PC-3 (cell line): ENCODE results near the gene BHLHE23. TPM values are rescaled to one million over a fixed set of nuclear protein-coding genes. Genes with fewer than 3 reads are reported as not detected.

Source experiments
- ATAC-seq: fragments of 200-7000 bp; cut with Tn5 transposase; 2 replicates; pipeline ENCODE4 v1.9.1; 2020; ENCODE audit warnings: mild to moderate bottlenecking, moderate library complexity
- BruUV-seq: library from RNA; stranded (reverse); fragments of 400-500 nt; replicated peaks from 2 replicates; lab custom pipeline; 2021; lab: Mats Ljungman, UMichigan
- CTCF ChIA-PET: fragments of 300-600 bp; sonication (Branson Sonifier 250); formaldehyde crosslinking; loops from one replicate; lab custom pipeline; 2022; ENCODE audit warnings: antibody characterized with exemption; lab: Charles Lee
- POLR2A ChIA-PET: fragments of 300-600 bp; sonication (Branson Sonifier 250); formaldehyde crosslinking; loops from one replicate; lab custom pipeline; 2022; ENCODE audit warnings: antibody characterized with exemption; ENCODE audit not compliant: unreplicated experiment; lab: Charles Lee
- DNase-seq: peaks from one replicate; pipeline ENCODE4 v3.0.0-alpha.2; 2015
- H2AFZ ChIP-seq: fragments of 300-600 bp; sonication (generic); 2 replicates; pipeline ENCODE4 v1.6.0; 2016; ENCODE audit warnings: antibody characterized with exemption, low read length
- H3F3A ChIP-seq: fragments of 300-600 bp; sonication (generic); one replicate; pipeline ENCODE4 v1.6.0; 2017; ENCODE audit warnings: antibody characterized with exemption, low read length, control low read depth, mild to moderate bottlenecking; ENCODE audit not compliant: unreplicated experiment
- H3K27ac ChIP-seq: fragments of 300-600 bp; sonication (generic); 2 replicates; pipeline ENCODE4 v1.5.1; 2016; ENCODE audit warnings: mild to moderate bottlenecking, low read length
- H3K27me3 ChIP-seq: fragments of 300-600 bp; sonication (generic); 2 replicates; pipeline ENCODE4 v1.6.1; 2016; ENCODE audit warnings: low read length, mixed read lengths
- H3K36me3 ChIP-seq: fragments of 300-600 bp; sonication (generic); 2 replicates; pipeline ENCODE4 v1.6.1; 2016; ENCODE audit warnings: low read depth, mixed run types, low read length, mixed read lengths
- H3K4me1 ChIP-seq: fragments of 300-600 bp; sonication (generic); 2 replicates; pipeline ENCODE4 v1.5.1; 2016; ENCODE audit warnings: low read length; ENCODE audit not compliant: insufficient read depth
- H3K4me2 ChIP-seq: fragments of 300-600 bp; sonication (generic); 2 replicates; pipeline ENCODE4 v1.6.0; 2016; ENCODE audit warnings: low read length
- H3K4me3 ChIP-seq: fragments of 300-600 bp; sonication (generic); 2 replicates; pipeline ENCODE4 v1.5.1; 2016; ENCODE audit warnings: mild to moderate bottlenecking, low read length, mixed read lengths
- H3K79me2 ChIP-seq: fragments of 300-600 bp; sonication (generic); 2 replicates; pipeline ENCODE4 v1.6.1; 2017; ENCODE audit warnings: low read length, mixed read lengths
- H3K9ac ChIP-seq: fragments of 300-600 bp; sonication (generic); 2 replicates; pipeline ENCODE4 v1.6.0; 2016; ENCODE audit warnings: mild to moderate bottlenecking, low read length
- H3K9me2 ChIP-seq: fragments of 300-600 bp; sonication (generic); replicated peaks from 2 replicates; pipeline ENCODE4 v1.6.1; 2016; ENCODE audit warnings: mixed run types, low read length, mixed read lengths
- H3K9me3 ChIP-seq: fragments of 300-600 bp; sonication (generic); 2 replicates; pipeline ENCODE4 v1.6.1; 2016; ENCODE audit warnings: low read length, mixed read lengths
- H4K20me1 ChIP-seq: fragments of 300-600 bp; sonication (generic); 2 replicates; pipeline ENCODE4 v1.6.1; 2016; ENCODE audit warnings: low read length, mixed read lengths
- EZH2 ChIP-seq: fragments of 300-600 bp; sonication (generic); IDR thresholded peaks from one replicate; pipeline ENCODE4 v1.6.1; 2017; ENCODE audit warnings: antibody characterized with exemption, mild to moderate bottlenecking, low read length; ENCODE audit not compliant: unreplicated experiment
- EZH2phosphoT487 ChIP-seq: fragments of 300-600 bp; sonication (generic); IDR thresholded peaks from 2 replicates; pipeline ENCODE4 v1.6.1; 2018; ENCODE audit warnings: mild to moderate bottlenecking, antibody characterized with exemption, low read length, borderline replicate concordance
- intact Hi-C: fragments of 100-400 bp; cut with micrococcal nuclease; formaldehyde crosslinking; loops from 2 replicates; pipeline ENCODE4 v1.9.0; 2023
- total RNA-seq: library from RNA; depleted of rRNA; stranded (reverse); fragments of >200 nt; gene quantifications from 2 replicates; pipeline ENCODE4 v1.2.3, GENCODE V29; 2014
- TF ChIP-seq, protein P1 (sequence below): fragments of 300-600 bp; sonication (generic); conservative IDR thresholded peaks from 2 replicates; pipeline ENCODE4 v1.5.1; 2017; ENCODE audit warnings: antibody characterized with exemption, low read depth, mild to moderate bottlenecking, low read length

The BHLHE23 gene
- total RNA-seq, 1 experiment from 2014 or later: not detected

DNA sequence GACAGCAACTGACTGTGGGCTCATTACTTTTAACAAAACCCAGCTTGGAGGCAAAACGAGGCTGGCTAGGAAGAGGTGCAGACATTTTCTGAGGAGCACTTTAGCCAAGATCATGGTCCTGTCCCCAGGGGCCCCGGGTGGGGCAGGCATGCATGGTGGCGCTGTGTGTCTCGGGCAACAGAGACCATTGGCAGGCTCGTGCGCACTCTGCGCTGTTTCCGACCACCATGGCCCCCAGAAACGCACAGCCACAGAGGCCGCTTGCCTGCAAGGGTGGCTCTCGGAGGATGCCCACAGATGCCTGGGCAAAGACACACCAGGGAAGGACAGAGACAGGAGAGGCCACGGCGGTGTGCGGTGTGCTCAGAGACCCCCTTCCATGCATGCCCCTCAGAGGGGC, 6.7 kb downstream of the BHLHE23 start:
- no peak for ATAC-seq
- CTCF ChIA-PET: no interaction called here
- Histone ChIP-seq H3K27ac (no peak overlapping the region), H3K27me3 (0 out of 2 replicates have a peak, but pooled peaks cover 7% of the 10 kb centered on the region), H3K4me3 (no peak overlapping the region), H3K9ac (no peak overlapping the region), H3K4me2 (no peak overlapping the region), H3K9me3 (no peaks in the 10 kb centered on the region), H3K36me3 (no peaks in the 10 kb centered on the region), H3K9me2 (no peaks in the 10 kb centered on the region), H2AFZ (no peak overlapping the region), H3F3A (no peaks in the 10 kb centered on the region), H3K79me2 (no peaks in the 10 kb centered on the region), H3K4me1 (peaks cover 12% of the 10 kb centered on the region), H4K20me1 (no peaks in the 10 kb centered on the region)
- TF ChIP-seq, protein P1, sequence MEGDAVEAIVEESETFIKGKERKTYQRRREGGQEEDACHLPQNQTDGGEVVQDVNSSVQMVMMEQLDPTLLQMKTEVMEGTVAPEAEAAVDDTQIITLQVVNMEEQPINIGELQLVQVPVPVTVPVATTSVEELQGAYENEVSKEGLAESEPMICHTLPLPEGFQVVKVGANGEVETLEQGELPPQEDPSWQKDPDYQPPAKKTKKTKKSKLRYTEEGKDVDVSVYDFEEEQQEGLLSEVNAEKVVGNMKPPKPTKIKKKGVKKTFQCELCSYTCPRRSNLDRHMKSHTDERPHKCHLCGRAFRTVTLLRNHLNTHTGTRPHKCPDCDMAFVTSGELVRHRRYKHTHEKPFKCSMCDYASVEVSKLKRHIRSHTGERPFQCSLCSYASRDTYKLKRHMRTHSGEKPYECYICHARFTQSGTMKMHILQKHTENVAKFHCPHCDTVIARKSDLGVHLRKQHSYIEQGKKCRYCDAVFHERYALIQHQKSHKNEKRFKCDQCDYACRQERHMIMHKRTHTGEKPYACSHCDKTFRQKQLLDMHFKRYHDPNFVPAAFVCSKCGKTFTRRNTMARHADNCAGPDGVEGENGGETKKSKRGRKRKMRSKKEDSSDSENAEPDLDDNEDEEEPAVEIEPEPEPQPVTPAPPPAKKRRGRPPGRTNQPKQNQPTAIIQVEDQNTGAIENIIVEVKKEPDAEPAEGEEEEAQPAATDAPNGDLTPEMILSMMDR: no peak
- no peak for TF ChIP-seq EZH2phosphoT487
- TF ChIP-seq EZH2: no peak
- intact Hi-C loops: no loop called here
- no peak for DNase-seq
- BruUV-seq: no TSS peak
- POLR2A ChIA-PET: no interaction called here

DNA sequence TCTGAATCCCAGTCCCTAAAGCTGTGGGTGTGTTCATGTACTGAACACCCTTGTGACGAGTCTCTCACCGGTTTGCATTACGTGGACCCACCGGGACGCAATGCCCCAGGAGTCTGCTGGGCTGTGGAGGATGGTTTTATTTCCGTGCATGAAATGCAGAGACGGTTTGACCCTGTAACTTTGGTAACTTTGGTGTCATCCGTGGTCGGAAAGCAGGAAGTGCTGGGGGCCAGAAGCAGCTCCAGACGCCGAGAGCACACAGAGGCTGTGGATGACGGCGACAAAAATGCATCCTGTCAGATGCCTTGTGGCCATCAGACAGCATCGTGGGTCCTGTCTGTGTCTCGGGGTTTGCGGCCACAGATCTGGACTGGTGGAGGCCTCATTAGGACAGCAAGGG, 7.2 kb downstream of the BHLHE23 start:
- H3K79me2 ChIP-seq: no peaks in the 10 kb centered on the region
- H3K9ac ChIP-seq: no peak overlapping the region
- ChIA-PET POLR2A (no interaction called here), CTCF (no interaction called here)
- no peaks in the 10 kb centered on the region for H4K20me1 ChIP-seq
- no peaks in the 10 kb centered on the region for H3K9me3 ChIP-seq
- TF ChIP-seq EZH2phosphoT487 (no peak), EZH2 (no peak)
- TF ChIP-seq, protein P1: no peak
- intact Hi-C loops: no loop called here
- no peaks in the 10 kb centered on the region for H3F3A ChIP-seq
- 0 out of 2 replicates have a peak, but pooled peaks cover 7% of the 10 kb centered on the region for H3K27me3 ChIP-seq
- DNase-seq: no peak
- no peak overlapping the region for H3K27ac ChIP-seq
- H3K9me2 ChIP-seq: no peaks in the 10 kb centered on the region
- BruUV-seq: no TSS peak
- no peak for ATAC-seq
- peaks cover 12% of the 10 kb centered on the region for H3K4me1 ChIP-seq
- H3K4me2 ChIP-seq: no peak overlapping the region
- H2AFZ ChIP-seq: no peak overlapping the region
- no peak overlapping the region for H3K4me3 ChIP-seq
- H3K36me3 ChIP-seq: no peaks in the 10 kb centered on the region

DNA sequence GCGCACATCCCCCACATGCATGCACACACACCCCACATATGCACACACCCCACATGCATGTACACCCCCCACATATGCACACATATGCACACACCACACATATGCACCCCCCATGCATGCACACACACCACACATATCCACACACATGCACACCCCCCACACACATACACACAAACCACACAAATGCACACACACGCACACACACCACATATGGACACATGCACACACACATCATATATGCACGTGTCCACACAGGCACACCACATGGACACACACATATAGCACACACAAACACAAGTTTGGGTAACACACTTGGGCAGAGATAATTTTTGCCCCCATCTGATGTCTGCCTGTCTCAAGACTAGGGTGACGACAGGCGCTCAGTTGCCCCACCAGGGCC, 8.3 kb downstream of the BHLHE23 start:
- CTCF ChIA-PET: no interaction called here

More for the DNA sequence above, 8.3 kb downstream of the BHLHE23 start:
- no peak for ATAC-seq
- POLR2A ChIA-PET: no interaction called here
- no TSS peak for BruUV-seq
- Histone ChIP-seq H3K27me3 (0 out of 2 replicates have a peak, but pooled peaks cover 7% of the 10 kb centered on the region), H3K36me3 (no peaks in the 10 kb centered on the region), H3F3A (no peaks in the 10 kb centered on the region), H3K4me3 (no peak overlapping the region), H4K20me1 (no peaks in the 10 kb centered on the region), H3K9me2 (no peaks in the 10 kb centered on the region), H3K27ac (no peak overlapping the region), H3K4me1 (peaks cover 12% of the 10 kb centered on the region), H3K4me2 (no peak overlapping the region), H3K9me3 (no peaks in the 10 kb centered on the region), H3K9ac (no peak overlapping the region), H2AFZ (no peak overlapping the region), H3K79me2 (no peaks in the 10 kb centered on the region)
- no peak for TF ChIP-seq EZH2phosphoT487
- TF ChIP-seq, protein P1: no peak
- no peak for TF ChIP-seq EZH2
- intact Hi-C loops: no loop called here
- DNase-seq: no peak
